Vagina (tissue), 2 donors: ENCODE measurements around the gene ALKBH6.

ENCODE experiments used
- POLR2A ChIP-seq, 2 donors: fragments of 450-650 bp; IDR thresholded peaks; one replicate each; pipeline ENCODE4 v1.6.1; 2017; ENCODE audit warnings: antibody characterized with exemption in 2 of 2, mild to moderate bottlenecking in 2 of 2, moderate library complexity in 2 of 2
- POLR2AphosphoS5 ChIP-seq, 2 donors: sonication (generic); formaldehyde crosslinking; IDR thresholded peaks; one replicate each; pipeline ENCODE4 v1.9.0; 2017; ENCODE audit warnings: antibody characterized with exemption in 2 of 2, mild to moderate bottlenecking in 2 of 2, low read depth in 1 of 2; ENCODE audit not compliant: insufficient read depth in 1 of 2
- TF ChIP-seq, protein P1 (sequence below), 3 experiments: fragments of 450-650 bp in 2 of 3; fragments of 200-600 bp in 1 of 3; sonication (generic) in 1 of 3; IDR thresholded peaks; one replicate each; pipeline ENCODE4 v1.5.1; 2017 to 2019; ENCODE audit warnings: antibody characterized with exemption in 3 of 3, mild to moderate bottlenecking in 2 of 3, moderate library complexity in 2 of 3

DNA sequence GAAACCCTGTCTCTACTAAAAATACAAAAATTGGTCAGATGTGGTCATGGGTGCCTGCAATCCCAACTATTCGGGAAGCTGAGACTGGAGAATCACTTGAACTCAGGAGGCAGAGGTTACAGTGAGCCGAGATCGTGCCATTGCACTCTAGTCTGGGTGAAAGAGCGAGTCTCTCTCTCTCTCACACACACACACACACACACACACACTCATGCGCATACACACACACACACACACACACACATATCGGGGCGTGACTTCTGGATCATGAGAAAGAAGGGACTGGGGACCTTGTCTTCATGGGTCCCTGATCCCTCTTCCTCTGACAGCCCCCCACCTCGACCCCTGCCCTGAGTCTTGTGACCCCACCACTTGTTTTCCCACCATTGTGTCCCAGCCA is 30.8 kb downstream of the ALKBH6 start:
- TF ChIP-seq, protein P1, sequence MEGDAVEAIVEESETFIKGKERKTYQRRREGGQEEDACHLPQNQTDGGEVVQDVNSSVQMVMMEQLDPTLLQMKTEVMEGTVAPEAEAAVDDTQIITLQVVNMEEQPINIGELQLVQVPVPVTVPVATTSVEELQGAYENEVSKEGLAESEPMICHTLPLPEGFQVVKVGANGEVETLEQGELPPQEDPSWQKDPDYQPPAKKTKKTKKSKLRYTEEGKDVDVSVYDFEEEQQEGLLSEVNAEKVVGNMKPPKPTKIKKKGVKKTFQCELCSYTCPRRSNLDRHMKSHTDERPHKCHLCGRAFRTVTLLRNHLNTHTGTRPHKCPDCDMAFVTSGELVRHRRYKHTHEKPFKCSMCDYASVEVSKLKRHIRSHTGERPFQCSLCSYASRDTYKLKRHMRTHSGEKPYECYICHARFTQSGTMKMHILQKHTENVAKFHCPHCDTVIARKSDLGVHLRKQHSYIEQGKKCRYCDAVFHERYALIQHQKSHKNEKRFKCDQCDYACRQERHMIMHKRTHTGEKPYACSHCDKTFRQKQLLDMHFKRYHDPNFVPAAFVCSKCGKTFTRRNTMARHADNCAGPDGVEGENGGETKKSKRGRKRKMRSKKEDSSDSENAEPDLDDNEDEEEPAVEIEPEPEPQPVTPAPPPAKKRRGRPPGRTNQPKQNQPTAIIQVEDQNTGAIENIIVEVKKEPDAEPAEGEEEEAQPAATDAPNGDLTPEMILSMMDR (IDR thresholded peaks at IDR 0.05) = no peak
- TF ChIP-seq POLR2A (IDR thresholded peaks at IDR 0.05) = no peak
- TF ChIP-seq POLR2AphosphoS5 (IDR thresholded peaks at IDR 0.05; ENCODE audit: insufficient read depth in 1 of 2, low read depth in 1 of 2) = no peak
